Stimulated activated CD8-positive, alpha-beta memory T cell treated with anti-CD3 and anti-CD28 coated beads, Interleukin-4, amount 100 ng/mL, for 1 hour (primary cell): ENCODE data around the gene PIM3.

Experiments used
- DNase-seq, 2 donors: peaks; one replicate each; pipeline ENCODE4 v3.0.0-alpha.2; 2020; ENCODE audit warnings: low read depth in 2 of 2, low spot score in 1 of 2

Gene PIM3

DNA sequence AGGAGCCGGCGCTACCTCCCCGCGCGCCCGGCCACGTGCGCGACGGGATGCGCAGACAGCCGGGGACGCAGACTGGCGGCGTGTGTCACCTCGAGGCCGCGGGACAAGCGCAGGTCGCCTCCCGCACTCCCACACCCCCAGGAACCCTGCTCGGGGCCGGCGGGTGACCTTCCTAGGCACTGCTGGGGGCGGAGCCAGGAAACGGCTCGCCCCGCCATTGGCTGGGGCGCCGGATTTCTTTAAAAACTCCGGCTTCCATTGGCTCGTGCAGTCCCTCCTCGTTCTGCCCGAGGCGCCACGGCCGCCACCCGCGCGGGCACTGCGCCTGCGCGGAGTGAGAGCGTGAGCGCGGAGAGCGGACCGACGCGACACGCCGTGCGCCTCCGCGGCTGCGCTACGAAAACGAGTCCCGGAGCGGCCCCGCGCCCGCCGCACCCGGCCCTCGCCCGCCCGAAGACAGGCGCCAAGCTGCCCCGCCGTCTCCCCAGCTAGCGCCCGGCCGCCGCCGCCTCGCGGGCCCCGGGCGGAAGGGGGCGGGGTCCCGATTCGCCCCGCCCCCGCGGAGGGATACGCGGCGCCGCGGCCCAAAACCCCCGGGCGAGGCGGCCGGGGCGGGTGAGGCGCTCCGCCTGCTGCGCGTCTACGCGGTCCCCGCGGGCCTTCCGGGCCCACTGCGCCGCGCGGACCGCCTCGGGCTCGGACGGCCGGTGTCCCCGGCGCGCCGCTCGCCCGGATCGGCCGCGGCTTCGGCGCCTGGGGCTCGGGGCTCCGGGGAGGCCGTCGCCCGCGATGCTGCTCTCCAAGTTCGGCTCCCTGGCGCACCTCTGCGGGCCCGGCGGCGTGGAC, at the start of gene PIM3:
Gene PIM3, plus strand, starts transcription at position 614 of the 846 bp plus-strand sequence. Its CDS starts 176 bp downstream, at position 790.
- peak; percentile 67 to 81 for DNase-seq

DNA sequence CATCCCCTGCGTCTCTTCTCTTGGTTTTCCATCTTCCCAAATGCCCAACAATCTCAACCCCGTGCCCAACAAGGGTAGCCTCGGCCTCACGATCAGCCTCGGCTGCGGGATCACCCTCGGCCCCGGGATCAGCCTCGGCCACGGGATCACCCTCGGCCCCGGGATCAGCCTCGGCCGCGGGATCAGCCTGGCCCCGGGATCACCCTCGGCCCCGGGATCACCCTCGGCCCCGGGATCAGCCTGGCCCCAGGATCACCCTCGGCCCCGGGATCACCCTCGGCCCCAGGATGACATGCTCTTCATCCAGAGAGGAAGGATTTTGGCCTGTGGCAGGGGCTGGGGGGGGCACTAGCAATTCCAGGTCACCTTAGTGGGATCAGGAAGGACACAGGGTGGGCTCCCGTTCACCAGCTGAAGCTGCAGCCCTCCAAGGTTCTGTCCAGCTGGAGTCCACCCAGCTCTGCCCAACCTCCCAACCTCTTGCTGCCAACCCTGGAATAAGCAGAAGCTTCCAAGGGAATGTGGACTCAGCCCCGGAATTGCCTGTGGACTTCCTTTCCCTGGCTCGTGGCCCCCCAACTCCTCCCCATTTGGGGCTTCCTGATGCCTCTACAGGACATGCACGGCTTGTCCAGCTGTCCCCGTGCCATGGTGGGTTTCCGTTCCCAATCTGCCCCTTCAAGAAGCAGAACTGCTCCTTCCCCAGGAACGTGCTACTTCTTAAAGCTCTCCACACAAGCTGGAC, 48.5 kb upstream of the PIM3 start:
- DNase-seq = no peak

GRCh38 chr22:49913026-49913425, 47.5 kb upstream of the PIM3 start:
- no peak for DNase-seq

- no peak for DNase-seq
These were observed 47.1 kb upstream of the PIM3 start for GRCh38 chr22:49913446-49913845.

GRCh38 chr22:49914256-49914655, 46.3 kb upstream of the PIM3 start:
- no peak for DNase-seq

- no peak for DNase-seq
These were observed 45.0 kb upstream of the PIM3 start for GRCh38 chr22:49915610-49916009.

DNA sequence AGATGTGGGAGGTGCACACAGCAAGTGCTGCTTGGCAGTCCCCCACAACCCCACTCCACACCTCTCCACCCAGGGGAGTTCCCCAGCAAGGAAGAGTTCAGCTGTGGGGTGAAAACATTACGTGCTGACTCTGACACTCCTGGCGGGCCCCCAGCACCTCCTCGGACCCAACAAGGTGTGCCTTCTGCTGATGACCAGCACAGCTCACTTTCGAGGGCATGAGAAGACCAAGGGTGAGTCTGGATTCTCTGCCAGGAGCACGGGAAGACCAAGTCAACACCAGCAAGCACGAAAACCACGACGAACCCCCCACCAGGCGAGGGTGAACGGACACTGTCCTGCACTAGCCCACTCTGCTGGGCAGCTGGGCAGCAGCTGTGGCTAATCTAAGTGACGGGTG, 43.7 kb upstream of the PIM3 start:
- no peak for DNase-seq

DNA sequence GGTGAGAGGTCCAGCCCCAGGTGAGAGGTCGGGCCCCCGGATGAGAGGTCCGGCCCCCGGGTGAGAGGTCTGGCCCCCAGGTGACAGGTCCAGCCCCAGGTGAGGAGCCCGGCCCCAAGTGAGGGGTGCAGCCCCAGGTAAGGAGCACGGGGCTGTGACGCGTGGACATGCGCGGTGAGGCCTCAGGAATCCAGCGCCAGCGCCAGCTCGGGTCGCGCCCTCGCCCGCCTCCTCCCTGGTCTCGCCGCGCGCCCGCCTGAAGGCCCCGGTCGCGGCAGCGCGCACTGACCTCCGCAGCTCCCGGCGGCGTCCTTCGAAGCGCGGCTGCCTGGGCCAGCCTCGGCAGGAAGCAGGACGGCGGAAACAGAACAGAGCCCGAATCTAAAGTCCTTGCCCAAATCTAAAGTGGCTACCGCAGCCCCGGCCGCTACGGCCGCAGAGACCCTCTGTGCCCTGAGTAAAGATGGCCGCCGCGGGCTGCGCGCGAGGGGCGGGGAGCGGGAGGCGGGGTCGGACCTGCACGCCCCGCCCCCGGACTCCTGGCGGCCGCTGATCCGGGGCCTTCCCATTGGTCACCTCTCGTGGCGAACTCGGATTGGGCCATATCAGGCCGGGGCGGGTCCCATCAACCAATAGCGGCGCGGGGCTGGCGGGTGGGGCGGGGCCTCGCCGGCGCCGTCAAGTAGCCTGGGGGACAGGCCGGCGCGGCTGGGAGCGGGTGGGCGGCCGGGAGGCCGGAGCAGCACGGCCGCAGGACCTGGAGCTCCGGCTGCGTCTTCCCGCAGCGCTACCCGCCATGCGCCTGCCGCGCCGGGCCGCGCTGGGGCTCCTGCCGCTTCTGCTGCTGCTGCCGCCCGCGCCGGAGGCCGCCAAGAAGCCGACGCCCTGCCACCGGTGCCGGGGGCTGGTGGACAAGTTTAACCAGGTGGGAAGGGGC, 42.3 kb upstream of the PIM3 start, which contains the start of the genes ALG12 and CRELD2:
Gene ALG12, minus strand, starts transcription at position 465 of the 937 bp plus-strand sequence. CDS start 4,673 bp downstream, outside the sequence.
Gene CRELD2, plus strand, starts transcription at position 661 of the 937 bp plus-strand sequence. Its CDS starts 136 bp downstream, at position 797.
- DNase-seq = peak; percentile 91 to 96

DNA sequence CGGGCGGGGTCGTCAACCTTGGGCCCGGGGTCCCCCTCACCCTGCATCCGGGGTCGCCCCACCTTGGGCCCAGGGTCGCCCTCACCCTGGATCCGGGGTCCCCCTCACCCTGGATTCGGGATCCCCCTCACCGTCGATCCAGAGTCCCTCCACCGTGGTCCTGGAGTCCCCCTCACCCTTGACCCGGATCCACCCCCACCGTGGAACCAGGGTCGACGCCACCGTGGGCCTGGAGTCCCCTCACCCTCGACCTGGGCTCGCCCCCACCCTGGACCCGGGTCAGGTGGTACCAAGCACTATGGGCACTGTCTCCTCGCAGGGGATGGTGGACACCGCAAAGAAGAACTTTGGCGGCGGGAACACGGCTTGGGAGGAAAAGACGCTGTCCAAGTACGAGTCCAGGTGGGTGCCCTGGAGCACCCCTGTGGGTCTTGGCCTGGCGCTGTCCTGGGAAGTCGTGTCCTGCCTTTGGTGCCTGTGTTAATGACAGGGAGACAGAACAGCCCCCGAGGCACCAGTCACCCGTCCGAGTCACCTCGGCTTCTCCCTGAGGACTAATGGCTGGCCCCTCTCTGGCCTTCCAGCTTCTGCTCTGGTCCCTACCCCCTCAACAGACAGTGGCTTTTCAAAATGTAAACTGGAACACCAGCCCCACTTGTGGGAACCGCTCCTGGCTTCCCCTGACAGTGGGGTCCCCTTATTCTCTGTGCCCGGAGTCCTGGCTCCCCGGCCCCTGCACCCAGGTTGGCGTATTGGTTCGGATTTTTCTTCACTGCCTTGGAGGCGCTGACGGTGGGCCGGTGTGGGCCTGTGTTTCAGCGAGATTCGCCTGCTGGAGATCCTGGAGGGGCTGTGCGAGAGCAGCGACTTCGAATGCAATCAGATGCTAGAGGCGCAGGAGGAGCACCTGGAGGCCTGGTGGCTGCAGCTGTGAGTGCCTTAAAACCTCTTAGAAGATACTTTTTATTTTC, 41.4 kb upstream of the PIM3 start:
- no peak for DNase-seq

DNA sequence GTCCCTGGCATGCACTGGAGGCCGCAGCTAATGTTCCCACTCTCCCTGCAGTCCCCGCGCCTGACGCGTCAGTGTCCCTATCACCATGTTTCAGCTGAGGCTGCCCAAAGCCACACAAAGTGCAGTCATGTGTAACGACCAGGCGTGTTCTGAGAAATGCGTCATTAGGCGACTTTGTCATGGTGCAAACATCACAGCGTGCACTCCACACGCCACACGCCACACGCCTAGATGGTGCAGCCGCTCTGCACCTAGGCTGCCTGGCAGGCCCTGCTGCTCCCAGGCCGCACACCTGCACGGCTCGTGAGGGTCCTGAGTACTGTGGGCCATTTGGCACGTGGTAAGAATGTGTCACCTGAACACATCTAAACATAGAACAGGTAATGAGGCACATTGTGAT, 39.7 kb upstream of the PIM3 start:
- no peak for DNase-seq

DNA sequence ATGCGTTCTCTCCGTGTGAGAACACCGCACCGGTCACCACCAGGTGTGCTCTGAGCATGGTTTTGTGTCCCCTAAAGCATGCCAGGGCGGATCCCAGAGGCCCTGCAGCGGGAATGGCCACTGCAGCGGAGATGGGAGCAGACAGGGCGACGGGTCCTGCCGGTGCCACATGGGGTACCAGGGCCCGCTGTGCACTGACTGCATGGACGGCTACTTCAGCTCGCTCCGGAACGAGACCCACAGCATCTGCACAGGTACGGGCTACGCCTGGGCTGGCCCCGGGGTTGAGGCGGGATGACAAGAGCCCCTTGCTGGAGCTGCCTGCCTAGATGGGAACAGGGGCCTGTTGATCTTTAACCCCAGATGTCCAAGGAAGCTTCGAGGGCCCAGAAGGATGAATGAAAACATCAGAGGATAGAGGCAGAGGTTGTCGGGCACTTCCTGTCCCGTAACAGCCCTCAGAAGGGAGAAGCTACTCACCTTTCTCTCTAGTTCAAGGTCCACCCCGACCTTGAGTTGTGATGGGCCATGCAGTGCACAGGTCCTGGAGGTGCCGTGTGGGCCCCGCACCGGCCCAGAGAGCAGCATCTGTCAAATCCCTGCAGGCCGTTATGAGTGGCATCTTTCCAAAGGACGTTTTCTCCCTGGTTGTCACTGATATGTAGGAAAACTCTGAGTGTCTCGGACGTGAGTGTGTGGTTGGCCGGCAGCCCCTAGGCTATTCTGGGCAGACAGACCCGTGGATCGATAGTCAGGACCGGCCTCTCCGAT, 38.9 kb upstream of the PIM3 start:
- no peak for DNase-seq

GRCh38 chr22:49922484-49922883, 38.1 kb upstream of the PIM3 start:
- DNase-seq = no peak

GRCh38 chr22:49922926-49923325, 37.6 kb upstream of the PIM3 start:
- no peak for DNase-seq

GRCh38 chr22:49923445-49923844, 37.1 kb upstream of the PIM3 start:
- no peak for DNase-seq

GRCh38 chr22:49924113-49924833, 36.3 kb upstream of the PIM3 start:
- no peak for DNase-seq

GRCh38 chr22:49925525-49926128, 34.9 kb upstream of the PIM3 start:
- peak in 1 of 2 donors; percentile 50 for DNase-seq

- DNase-seq = no peak
These were observed 33.7 kb upstream of the PIM3 start for GRCh38 chr22:49926916-49927315.
